Kidney (tissue), 14 donors: Measurements from ENCODE around the gene CADPS2. TPM values are rescaled to one million over a fixed set of nuclear protein-coding genes. Genes with fewer than 3 reads are reported as not detected.
A peak's percentile ranks its signal among the peaks of the same experiment; 100 is the strongest.

Source experiments
- DNase-seq, 5 donors: peaks; one replicate each; pipeline ENCODE4 v3.0.0-alpha.2; 2013 to 2020
- FAIRE-seq: peaks from 2 replicates; lab custom pipeline; 2012; peaks lifted over from hg19 to GRCh38; lab: Jason Lieb, UNC
- H3K27ac ChIP-seq, 2 donors: one replicate each; pipeline ENCODE4 v1.7.0; 2013; ENCODE audit warnings: low read depth in 2 of 2, low read length in 2 of 2, inconsistent platforms in 1 of 2
- H3K27me3 ChIP-seq: one replicate; pipeline ENCODE4 v1.7.1; 2013; ENCODE audit warnings: low read length, inconsistent platforms; ENCODE audit not compliant: control insufficient read depth, insufficient read depth
- H3K36me3 ChIP-seq, 3 donors: one replicate each; pipeline versions ENCODE4 v1.7.0 to v1.7.1; 2013; ENCODE audit warnings: low read length in 3 of 3, control low read depth in 1 of 3, inconsistent platforms in 1 of 3; ENCODE audit not compliant: insufficient read depth in 3 of 3, control insufficient read depth in 2 of 3
- H3K4me1 ChIP-seq, 3 donors: one replicate each; pipeline versions ENCODE4 v1.7.0 to v1.7.1; 2013; ENCODE audit warnings: low read length in 3 of 3, inconsistent platforms in 1 of 3, low read depth in 1 of 3; ENCODE audit not compliant: control insufficient read depth in 2 of 3, insufficient read depth in 2 of 3
- H3K4me3 ChIP-seq, 3 donors: one replicate each; pipeline versions ENCODE4 v1.7.0 to v1.8.1; 2013; ENCODE audit warnings: low read length in 3 of 3, control low read depth in 1 of 3, inconsistent platforms in 1 of 3
- H3K9ac ChIP-seq, 3 donors: one replicate each; pipeline versions ENCODE4 v1.7.0 to v1.7.1; 2013; ENCODE audit warnings: low read length in 3 of 3, control low read depth in 1 of 3, inconsistent platforms in 1 of 3
- H3K9me3 ChIP-seq, 3 donors: one replicate each; pipeline versions ENCODE4 v1.7.0 to v1.7.1; 2013; ENCODE audit warnings: low read length in 3 of 3, control low read depth in 1 of 3, inconsistent platforms in 1 of 3; ENCODE audit not compliant: control insufficient read depth in 2 of 3, insufficient read depth in 1 of 3
- intact Hi-C: fragments of 100-400 bp; cut with DNase I; formaldehyde crosslinking; loops from one replicate; pipeline ENCODE4 v1.11.1; 2022
- polyA plus RNA-seq: library from polyadenylated mRNA; stranded (reverse); fragments of 350-450 nt; fragmentation: Illumina TruSeq; extraction: RNeasy Lipid Tissue Mini Kit (QIAGEN cat#74804); gene quantifications from one replicate; pipeline ENCODE4 v1.2.3, GENCODE V29; 2014; ENCODE audit warnings: low read depth, low replicate concordance; ENCODE audit not compliant: insufficient read depth
- total RNA-seq: library from RNA; stranded (reverse); fragmentation: NEBNext Ultra II Directional; extraction: Animal tissue kit (Norgen Biotek cat#: 25700); gene quantifications from one replicate; pipeline ENCODE4 v1.2.1, GENCODE V29; 2021
- TF ChIP-seq, protein P1 (sequence below): IDR thresholded peaks from 3 replicates; pipeline ENCODE4 v1.5.1; 2012; ENCODE audit warnings: mild to moderate bottlenecking, moderate library complexity, borderline replicate concordance; ENCODE audit not compliant: insufficient read depth; ENCODE audit errors: extremely low read depth
- donor health status: control.
- donor health status: control.
- donor health status: control.
- donor health status: control.
- donor health status: control.
- donor health status: DM: yes; HTN: yes; CAD: no.
- donor health status: Normal renal cell carcinoma (clear cell type).

The CADPS2 gene
- total and polyA plus RNA-seq, 2 donors from 2014 or later: 33.0 to 39.9 TPM

DNA sequence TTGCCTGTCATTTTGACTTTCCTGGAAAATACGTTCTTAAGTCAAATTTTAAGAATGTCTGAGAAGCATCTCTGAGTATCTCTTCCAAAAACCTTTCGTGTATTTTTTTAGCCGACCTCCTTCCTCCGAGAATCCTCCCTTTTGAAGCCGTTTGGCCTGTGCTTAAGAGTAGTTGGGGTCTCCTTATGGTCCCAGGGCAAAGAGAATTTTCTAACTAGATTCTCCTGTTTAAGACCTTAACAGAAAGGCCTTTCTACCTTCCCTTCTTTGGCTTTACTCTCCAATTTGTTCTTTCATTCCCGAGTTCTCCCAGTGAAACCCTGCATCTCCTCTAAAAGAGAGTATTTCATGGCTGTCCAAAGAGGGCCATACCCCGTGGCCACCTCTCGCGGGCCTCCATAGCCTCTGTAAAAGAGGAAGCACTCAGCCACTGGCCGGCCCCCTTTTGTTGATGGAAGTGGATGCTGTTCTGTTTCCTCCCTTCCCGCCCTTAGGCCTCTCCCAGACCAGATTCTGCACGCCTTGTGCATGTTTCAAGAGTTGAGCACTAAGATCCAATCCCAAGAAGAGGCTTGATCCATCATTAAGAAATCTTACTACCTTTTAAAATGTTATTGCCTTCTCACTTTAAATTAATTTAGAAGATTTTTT lies 575.1 kb downstream of the CADPS2 start:
- H3K9me3 ChIP-seq: no peaks in the 10 kb centered on the region
- H3K4me1 ChIP-seq: peaks cover 0 to 7% (median 0%) of the 10 kb centered on the region in 3 donors
- H3K27ac ChIP-seq: no peak overlapping the region
- H3K27me3 ChIP-seq: peaks cover 91% of the 10 kb centered on the region
- H3K9ac ChIP-seq: no peak overlapping the region
- intact Hi-C loops: no loop called here
- FAIRE-seq (no peak), DNase-seq (peak in 2 of 5 donors; percentile 24 to 35)
- H3K36me3 ChIP-seq: no peaks in the 10 kb centered on the region
- no peak overlapping the region for H3K4me3 ChIP-seq
- TF ChIP-seq, protein P1, sequence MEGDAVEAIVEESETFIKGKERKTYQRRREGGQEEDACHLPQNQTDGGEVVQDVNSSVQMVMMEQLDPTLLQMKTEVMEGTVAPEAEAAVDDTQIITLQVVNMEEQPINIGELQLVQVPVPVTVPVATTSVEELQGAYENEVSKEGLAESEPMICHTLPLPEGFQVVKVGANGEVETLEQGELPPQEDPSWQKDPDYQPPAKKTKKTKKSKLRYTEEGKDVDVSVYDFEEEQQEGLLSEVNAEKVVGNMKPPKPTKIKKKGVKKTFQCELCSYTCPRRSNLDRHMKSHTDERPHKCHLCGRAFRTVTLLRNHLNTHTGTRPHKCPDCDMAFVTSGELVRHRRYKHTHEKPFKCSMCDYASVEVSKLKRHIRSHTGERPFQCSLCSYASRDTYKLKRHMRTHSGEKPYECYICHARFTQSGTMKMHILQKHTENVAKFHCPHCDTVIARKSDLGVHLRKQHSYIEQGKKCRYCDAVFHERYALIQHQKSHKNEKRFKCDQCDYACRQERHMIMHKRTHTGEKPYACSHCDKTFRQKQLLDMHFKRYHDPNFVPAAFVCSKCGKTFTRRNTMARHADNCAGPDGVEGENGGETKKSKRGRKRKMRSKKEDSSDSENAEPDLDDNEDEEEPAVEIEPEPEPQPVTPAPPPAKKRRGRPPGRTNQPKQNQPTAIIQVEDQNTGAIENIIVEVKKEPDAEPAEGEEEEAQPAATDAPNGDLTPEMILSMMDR: no peak

DNA sequence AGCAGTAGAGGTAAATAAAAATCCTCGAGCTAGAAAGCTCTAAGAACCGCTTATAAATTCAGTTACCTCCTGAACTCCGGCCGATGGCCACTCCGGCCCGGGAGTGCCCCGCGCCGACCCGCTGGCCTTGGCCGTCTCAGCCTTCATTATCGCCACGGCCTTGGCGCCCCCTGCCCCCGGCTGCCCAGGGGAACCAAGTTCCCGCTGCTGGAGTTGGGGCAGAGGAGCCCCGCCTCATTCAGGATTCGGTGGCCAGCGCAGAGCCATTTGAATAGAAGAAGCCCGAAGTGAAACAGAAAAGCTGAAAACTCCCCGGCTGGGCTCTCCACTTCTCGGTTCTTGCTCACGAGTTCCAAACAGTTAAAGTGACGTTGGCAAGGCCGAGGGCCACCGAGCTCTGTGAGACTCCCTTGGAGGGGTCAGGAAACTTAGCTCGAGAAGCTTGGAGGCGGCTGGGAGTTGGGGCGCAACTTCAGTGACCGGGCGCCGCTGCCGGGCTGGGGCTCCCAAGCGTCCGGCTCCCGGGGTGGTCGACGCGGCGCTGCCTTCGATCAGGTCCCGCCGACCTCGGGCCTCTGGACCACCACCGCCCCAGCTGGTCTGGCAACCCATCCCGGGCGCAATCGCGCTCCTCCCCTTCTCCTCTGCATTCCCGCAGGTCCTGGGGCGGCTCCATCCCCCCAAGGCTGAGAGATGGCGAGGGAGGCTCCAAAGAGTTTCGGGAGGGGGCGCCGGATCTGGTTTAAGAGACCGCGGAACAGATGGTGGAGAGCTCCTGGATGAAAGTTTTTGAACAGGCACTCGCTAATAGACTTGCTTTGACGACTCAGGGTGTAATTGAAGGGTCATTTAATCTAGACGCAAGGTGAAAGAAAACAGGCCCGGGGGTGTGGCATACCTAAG lies 575.9 kb downstream of the CADPS2 start:
- FAIRE-seq (no peak), DNase-seq (peak in 4 of 5 donors; percentile 53 to 73 (median 64))
- peaks cover 0 to 10% (median 0%) of the 10 kb centered on the region in 3 donors for H3K4me1 ChIP-seq
- H3K4me3 ChIP-seq: peak overlapping the region in 2 of 3 donors; percentile 25 to 45
- H3K27me3 ChIP-seq: peaks cover 88% of the 10 kb centered on the region
- no peak overlapping the region for H3K27ac ChIP-seq
- no peak overlapping the region for H3K9ac ChIP-seq
- TF ChIP-seq, protein P1: no peak
- H3K9me3 ChIP-seq: no peaks in the 10 kb centered on the region
- no peaks in the 10 kb centered on the region for H3K36me3 ChIP-seq
- intact Hi-C loops: no loop called here

DNA sequence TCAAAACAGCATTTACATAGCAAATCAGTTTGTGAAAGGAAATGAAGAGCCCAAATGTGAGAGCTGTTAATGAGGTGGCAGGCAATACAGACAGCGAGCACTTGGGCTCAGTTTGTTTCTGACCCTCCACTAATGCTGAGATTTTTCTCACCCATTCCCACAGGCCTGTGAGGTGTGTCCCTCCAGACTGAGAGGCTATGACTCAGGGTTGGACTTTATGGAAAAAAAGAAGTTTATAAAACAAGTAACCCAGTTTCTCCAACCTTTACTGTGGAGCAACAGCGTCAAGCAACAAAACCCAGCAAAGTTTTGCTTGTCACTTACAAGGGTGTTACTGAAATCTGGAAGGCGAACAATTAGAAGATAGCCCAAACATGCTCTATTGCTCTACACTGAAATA lies 576.8 kb downstream of the CADPS2 start:
- Histone ChIP-seq H3K9ac (no peak overlapping the region), H3K9me3 (no peaks in the 10 kb centered on the region), H3K36me3 (no peaks in the 10 kb centered on the region), H3K4me3 (no peak overlapping the region), H3K27ac (no peak overlapping the region), H3K4me1 (peaks cover 0 to 8% (median 0%) of the 10 kb centered on the region in 3 donors), H3K27me3 (peaks cover 84% of the 10 kb centered on the region)
- intact Hi-C loops: no loop called here
- TF ChIP-seq, protein P1: no peak
- FAIRE-seq (no peak), DNase-seq (no peak)
